Esophagus muscularis mucosa (tissue), 4 donors: ENCODE results near the gene NCOA4. TPM values are rescaled to one million over a fixed set of nuclear protein-coding genes. Genes with fewer than 3 reads are reported as not detected.
"Not testable (repeated sequence)": the region's sequence is repeated elsewhere in the genome, so short reads cannot be mapped to it uniquely, and the experiment has no call there.

ENCODE experiments used
- DNase-seq: peaks from one replicate; pipeline ENCODE4 v3.0.0-alpha.2; 2017; ENCODE audit errors: extremely low spot score
- H3K27ac ChIP-seq, 4 donors: fragments of 200-600 bp; sonication (generic); replicated peaks in 1 of 4; 1 replicate in 3 of 4; 2 replicates in 1 of 4; pipeline ENCODE4 v1.5.1; 2016 to 2019; ENCODE audit warnings: mild to moderate bottlenecking in 1 of 4
- H3K27me3 ChIP-seq, 4 donors: fragments of 200-600 bp; sonication (generic); one replicate each; pipeline versions ENCODE4 v1.5.1 to v1.6.0; 2016 to 2019
- H3K36me3 ChIP-seq, 4 donors: fragments of 200-600 bp; sonication (generic); one replicate each; pipeline ENCODE4 v1.5.1; 2016 to 2019
- H3K4me1 ChIP-seq, 4 donors: fragments of 200-600 bp; sonication (generic); one replicate each; pipeline ENCODE4 v1.5.1; 2016 to 2019
- H3K4me3 ChIP-seq, 4 donors: fragments of 200-600 bp; sonication (generic); 1 replicate in 2 of 4; 2 replicates in 2 of 4; pipeline ENCODE4 v1.5.1; 2016 to 2019; ENCODE audit warnings: mild to moderate bottlenecking in 4 of 4, moderate library complexity in 1 of 4
- H3K9me3 ChIP-seq, 4 donors: fragments of 200-600 bp; sonication (generic); 1 replicate in 3 of 4; 2 replicates in 1 of 4; pipeline ENCODE4 v1.5.1; 2016 to 2019
- CTCF ChIP-seq, 3 experiments: fragments of 200-600 bp in 2 of 3; fragments of 450-650 bp in 1 of 3; sonication (generic) in 2 of 3; IDR thresholded peaks; one replicate each; pipeline ENCODE4 v1.5.1; 2017 to 2019; ENCODE audit warnings: antibody characterized with exemption in 3 of 3, mild to moderate bottlenecking in 2 of 3, moderate library complexity in 1 of 3
- EP300 ChIP-seq: sonication (generic); formaldehyde crosslinking; IDR thresholded peaks from one replicate; pipeline ENCODE4 v1.6.1; 2017; ENCODE audit warnings: antibody characterized with exemption
- POLR2A ChIP-seq: fragments of 450-650 bp; IDR thresholded peaks from one replicate; pipeline ENCODE4 v1.6.1; 2017; ENCODE audit warnings: antibody characterized with exemption, moderate library complexity, mild to moderate bottlenecking, low read depth
- POLR2AphosphoS5 ChIP-seq, 2 donors: sonication (generic); formaldehyde crosslinking; IDR thresholded peaks; one replicate each; pipeline ENCODE4 v1.6.1; 2017; ENCODE audit warnings: antibody characterized with exemption in 2 of 2
- WGBS: methylation state at CpG from one replicate; pipeline ENCODE4 v1.1.5; 2018; 5-methylcytosine and 5-hydroxymethylcytosine counted together
- intact Hi-C: fragments of 100-400 bp; cut with DNase I; formaldehyde crosslinking; loops from one replicate; pipeline ENCODE4 v1.15.1; 2023
- total RNA-seq, 4 donors: library from RNA; depleted of rRNA; stranded (reverse); fragments of >200 nt; gene quantifications; one replicate each; pipeline versions ENCODE4 v1.1.0 to v1.2.1, GENCODE V29; 2016

The NCOA4 gene
- total RNA-seq, 4 donors from 2014 or later: 147 to 170 (median 157) TPM

- 67% methylated on average over 9 of the region's 9 CpGs for WGBS
- no peak overlapping the region for H3K4me3 ChIP-seq
- H3K4me1 ChIP-seq: peaks cover 0 to 11% (median 0%) of the 10 kb centered on the region in 4 donors
- H3K27me3 ChIP-seq: peaks cover 0 to 11% (median 0%) of the 10 kb centered on the region in 4 donors
- intact Hi-C loops: no loop called here
- no peak overlapping the region for H3K27ac ChIP-seq
- TF ChIP-seq EP300 (no peak), CTCF (IDR thresholded peaks at IDR 0.05) (no peak), POLR2A (no peak), POLR2AphosphoS5 (IDR thresholded peaks at IDR 0.05) (no peak)
- H3K9me3 ChIP-seq: peaks cover 0 to 8% (median 2%) of the 10 kb centered on the region in 4 donors
- no peak for DNase-seq
- no peaks in the 10 kb centered on the region for H3K36me3 ChIP-seq
Measured at GRCh38 chr10:46053534-46054434, 23.4 kb upstream of the NCOA4 start.

GRCh38 chr10:46052791-46053375 lies 22.5 kb upstream of the NCOA4 start:
- peaks cover 0 to 8% (median 2%) of the 10 kb centered on the region in 4 donors for H3K9me3 ChIP-seq
- H3K36me3 ChIP-seq: no peaks in the 10 kb centered on the region
- intact Hi-C loops: no loop called here
- DNase-seq: no peak
- peaks cover 0 to 20% (median 0%) of the 10 kb centered on the region in 4 donors for H3K27me3 ChIP-seq
- no peak overlapping the region for H3K4me3 ChIP-seq
- TF ChIP-seq POLR2A: no peak
- TF ChIP-seq CTCF (IDR thresholded peaks at IDR 0.05): no peak
- TF ChIP-seq POLR2AphosphoS5 (IDR thresholded peaks at IDR 0.05): no peak
- TF ChIP-seq EP300: no peak
- no peak overlapping the region for H3K27ac ChIP-seq
- H3K4me1 ChIP-seq: peaks cover 0 to 11% (median 0%) of the 10 kb centered on the region in 4 donors
- WGBS: 91% methylated on average over 5 of the region's 6 CpGs

- H3K4me1 ChIP-seq: peaks cover 0 to 11% (median 0%) of the 10 kb centered on the region in 4 donors
- intact Hi-C loops: no loop called here
- no peak overlapping the region for H3K4me3 ChIP-seq
- no peak for DNase-seq
- WGBS: 72% methylated on average over 6 of the region's 7 CpGs
- no peak overlapping the region for H3K27ac ChIP-seq
- H3K36me3 ChIP-seq: no peaks in the 10 kb centered on the region
- peaks cover 0 to 23% (median 0%) of the 10 kb centered on the region in 4 donors for H3K27me3 ChIP-seq
- peaks cover 0 to 6% (median 0%) of the 10 kb centered on the region in 4 donors for H3K9me3 ChIP-seq
- TF ChIP-seq CTCF (IDR thresholded peaks at IDR 0.05): no peak
- no peak for TF ChIP-seq POLR2AphosphoS5 (IDR thresholded peaks at IDR 0.05)
- TF ChIP-seq EP300: no peak
- TF ChIP-seq POLR2A: no peak
Measured at GRCh38 chr10:46052057-46052790, 21.8 kb upstream of the NCOA4 start.

- no peak for DNase-seq
- WGBS: 27% methylated on average over 11 of the region's 11 CpGs
- no peak overlapping the region for H3K27ac ChIP-seq
- peaks cover 0 to 23% (median 0%) of the 10 kb centered on the region in 4 donors for H3K27me3 ChIP-seq
- no peaks in the 10 kb centered on the region for H3K9me3 ChIP-seq
- peaks cover 0 to 11% (median 0%) of the 10 kb centered on the region in 4 donors for H3K4me1 ChIP-seq
- no peaks in the 10 kb centered on the region for H3K36me3 ChIP-seq
- TF ChIP-seq POLR2AphosphoS5 (IDR thresholded peaks at IDR 0.05) (no peak), POLR2A (no peak), EP300 (no peak), CTCF (IDR thresholded peaks at IDR 0.05) (no peak)
- intact Hi-C loops: no loop called here
- no peak overlapping the region for H3K4me3 ChIP-seq
Measured at GRCh38 chr10:46050941-46051623, 20.7 kb upstream of the NCOA4 start.

GRCh38 chr10:46049497-46049831 lies 19.0 kb upstream of the NCOA4 start:
- DNase-seq, intact Hi-C loops, H3K9me3 ChIP-seq, H3K27ac ChIP-seq, H3K36me3 ChIP-seq, H3K4me3 ChIP-seq: not testable (repeated sequence)
- Histone ChIP-seq H3K27me3 (peaks cover 0 to 23% (median 0%) of the 10 kb centered on the region in 4 donors), H3K4me1 (peaks cover 0 to 11% (median 0%) of the 10 kb centered on the region in 4 donors)
- WGBS: 94% methylated on average over 11 of the region's 11 CpGs
